GM20431 (cell line): ENCODE data around the gene HCFC1.

Source experiments
- in situ Hi-C: fragments of 300-500 bp; cut with MseI, MboI; formaldehyde crosslinking; loops from one replicate; pipeline ENCODE4 v1.15.0; 2020; ENCODE audit warnings: low sequenced_read_pairs; ENCODE audit not compliant: unreplicated experiment

Gene HCFC1

GRCh38 chrX:153909024-153909979 lies 62.3 kb downstream of the HCFC1 start:
- in situ Hi-C loops = no loop called here

- in situ Hi-C loops = no loop called here
Measured at GRCh38 chrX:153908219-153908860, 63.3 kb downstream of the HCFC1 start.

- in situ Hi-C loops = no loop called here
Measured at GRCh38 chrX:153907456-153907855, 64.2 kb downstream of the HCFC1 start.

DNA sequence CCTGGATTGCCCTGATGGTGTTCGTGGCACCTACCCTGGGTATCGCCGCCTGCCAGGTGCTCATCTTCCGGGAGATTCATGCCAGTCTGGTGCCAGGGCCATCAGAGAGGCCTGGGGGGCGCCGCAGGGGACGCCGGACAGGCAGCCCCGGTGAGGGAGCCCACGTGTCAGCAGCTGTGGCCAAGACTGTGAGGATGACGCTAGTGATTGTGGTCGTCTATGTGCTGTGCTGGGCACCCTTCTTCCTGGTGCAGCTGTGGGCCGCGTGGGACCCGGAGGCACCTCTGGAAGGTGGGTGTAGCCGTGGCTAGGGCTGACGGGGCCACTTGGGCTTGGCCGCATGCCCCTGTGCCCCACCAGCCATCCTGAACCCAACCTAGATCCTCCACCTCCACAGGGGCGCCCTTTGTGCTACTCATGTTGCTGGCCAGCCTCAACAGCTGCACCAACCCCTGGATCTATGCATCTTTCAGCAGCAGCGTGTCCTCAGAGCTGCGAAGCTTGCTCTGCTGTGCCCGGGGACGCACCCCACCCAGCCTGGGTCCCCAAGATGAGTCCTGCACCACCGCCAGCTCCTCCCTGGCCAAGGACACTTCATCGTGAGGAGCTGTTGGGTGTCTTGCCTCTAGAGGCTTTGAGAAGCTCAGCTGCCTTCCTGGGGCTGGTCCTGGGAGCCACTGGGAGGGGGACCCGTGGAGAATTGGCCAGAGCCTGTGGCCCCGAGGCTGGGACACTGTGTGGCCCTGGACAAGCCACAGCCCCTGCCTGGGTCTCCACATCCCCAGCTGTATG lies 65.3 kb downstream of the HCFC1 start:
- in situ Hi-C loops = no loop called here

- in situ Hi-C loops = no loop called here
Measured at GRCh38 chrX:153905481-153906095, 66.0 kb downstream of the HCFC1 start.

DNA sequence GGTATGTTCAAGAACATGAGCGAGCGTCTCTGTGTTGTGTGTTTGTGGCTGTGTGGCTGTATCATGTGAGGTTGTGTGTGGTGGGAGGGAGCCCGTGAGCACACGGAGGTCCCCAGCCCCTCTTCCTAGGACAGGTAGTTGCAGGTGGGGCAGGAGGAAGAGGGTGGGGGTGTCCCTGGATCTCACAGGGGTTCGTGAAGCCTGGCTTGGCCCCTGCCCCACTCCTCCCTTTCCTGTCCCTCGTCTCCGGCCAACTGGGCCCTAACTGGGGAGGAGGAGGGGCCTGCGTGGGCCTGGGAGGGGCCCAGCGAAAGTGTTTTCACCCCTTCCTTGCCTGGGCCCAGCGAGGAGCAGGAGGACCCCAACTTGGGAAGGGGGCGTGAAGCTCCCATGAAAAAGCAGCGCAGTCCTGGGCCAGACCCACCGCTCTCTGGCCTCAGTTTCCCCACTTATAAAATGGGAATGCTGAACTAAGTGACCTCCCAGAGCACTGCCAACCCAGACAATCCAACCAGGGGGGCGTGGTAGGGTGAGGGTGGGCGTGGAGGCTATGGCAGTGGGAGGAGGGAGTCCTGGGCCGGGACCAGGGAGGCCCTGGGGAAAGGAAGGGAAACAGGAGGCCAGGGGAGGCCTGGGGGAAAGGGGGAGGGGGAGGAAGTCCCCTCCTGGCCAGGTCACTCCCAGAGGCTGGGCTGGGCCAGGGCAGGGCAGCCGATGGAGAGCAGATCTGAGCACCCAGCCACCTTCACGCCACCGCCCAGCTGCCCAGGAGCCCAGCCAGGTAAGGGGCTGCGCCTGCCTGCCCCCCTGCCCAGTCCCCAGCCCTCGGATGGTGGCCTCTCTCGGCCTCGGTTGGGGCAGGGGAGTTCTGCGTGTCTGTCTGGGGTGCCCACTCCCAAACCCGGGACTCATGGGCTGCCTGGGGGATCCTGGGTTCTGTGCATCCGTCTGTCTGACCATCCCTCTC lies 67.3 kb downstream of the HCFC1 start, which contains the start of gene AVPR2:
Gene AVPR2, plus strand, starts transcription at position 683 of the 967 bp plus-strand sequence. CDS start 473 bp downstream, outside the sequence.
- in situ Hi-C loops = no loop called here

- in situ Hi-C loops = no loop called here
Measured at GRCh38 chrX:153903238-153903980, 68.2 kb downstream of the HCFC1 start.

DNA sequence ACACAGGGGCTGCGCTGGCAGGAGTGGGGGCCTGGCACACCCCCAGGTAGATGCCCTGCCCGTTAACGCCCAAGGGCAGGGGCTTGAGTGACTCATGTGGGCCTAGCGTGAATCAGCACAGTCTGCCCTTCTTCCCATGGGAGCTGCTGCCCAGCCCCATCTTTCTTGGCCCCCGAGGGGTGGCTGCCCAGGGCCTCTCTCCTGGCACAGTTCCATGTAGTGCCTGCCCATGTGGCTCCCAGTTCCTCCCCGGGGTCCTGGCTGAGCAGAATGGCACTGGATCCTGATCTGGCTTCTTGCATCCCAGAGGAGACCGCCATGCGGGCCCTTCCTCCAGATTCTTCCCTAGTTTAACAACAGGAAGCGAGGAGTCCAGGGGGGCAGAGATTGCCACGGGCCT lies 69.2 kb downstream of the HCFC1 start:
- in situ Hi-C loops = no loop called here

GRCh38 chrX:153901753-153902140 lies 69.9 kb downstream of the HCFC1 start:
- in situ Hi-C loops = no loop called here

- in situ Hi-C loops = no loop called here
Measured at GRCh38 chrX:153900831-153901752, 70.5 kb downstream of the HCFC1 start.

DNA sequence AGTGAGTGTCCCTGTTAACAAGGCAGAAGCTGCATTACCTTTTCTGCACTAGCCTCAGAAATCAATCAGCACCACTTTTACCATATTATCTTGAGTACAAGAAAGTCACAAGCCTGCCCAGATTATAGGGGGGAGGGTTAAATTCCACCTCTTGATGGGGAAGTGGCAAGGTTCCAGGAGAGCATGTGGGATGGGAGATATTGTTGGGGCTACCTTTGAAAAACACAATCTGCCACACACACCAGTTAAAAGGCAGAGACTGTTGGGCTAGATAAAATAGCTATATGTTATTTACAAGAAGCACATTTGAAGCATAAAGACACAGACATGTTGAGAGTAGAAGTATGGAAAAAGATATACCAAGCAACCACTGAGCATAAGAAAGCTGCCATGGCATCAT lies 73.7 kb downstream of the HCFC1 start:
- in situ Hi-C loops = no loop called here
